DOHH2 (cell line): ENCODE data around the gene CDO1.

ENCODE experiments used
- H3F3A ChIP-seq: fragments of 200-600 bp; sonication (generic), shearing (Covaris generic); 2 replicates; pipeline ENCODE4 v1.6.0; 2016; ENCODE audit warnings: antibody characterized with exemption, mild to moderate bottlenecking; ENCODE audit not compliant: control insufficient read depth, insufficient read depth
- H3K27ac ChIP-seq: fragments of 200-600 bp; sonication (generic); 2 replicates; pipeline ENCODE4 v1.5.1; 2014; ENCODE audit warnings: low read depth, mild to moderate bottlenecking, low read length, moderate library complexity
- H3K27me3 ChIP-seq: fragments of 200-600 bp; sonication (generic); 2 replicates; pipeline ENCODE4 v1.6.1; 2014; ENCODE audit warnings: mild to moderate bottlenecking, low read length, mixed read lengths; ENCODE audit not compliant: control insufficient read depth
- H3K36me3 ChIP-seq: fragments of 200-600 bp; sonication (generic); 2 replicates; pipeline ENCODE4 v1.6.1; 2014; ENCODE audit warnings: mild to moderate bottlenecking, low read length, moderate library complexity, mixed read lengths; ENCODE audit not compliant: control insufficient read depth
- H3K4me1 ChIP-seq: fragments of 200-600 bp; sonication (generic); 2 replicates; pipeline ENCODE4 v1.6.1; 2014; ENCODE audit warnings: mild to moderate bottlenecking, low read length, mixed read lengths; ENCODE audit not compliant: control insufficient read depth
- H3K4me2 ChIP-seq: fragments of 200-600 bp; sonication (generic); 2 replicates; pipeline ENCODE4 v1.6.0; 2014; ENCODE audit warnings: mild to moderate bottlenecking, low read length, moderate library complexity
- H3K4me3 ChIP-seq: fragments of 200-600 bp; sonication (generic); 2 replicates; pipeline ENCODE4 v1.5.1; 2014; ENCODE audit warnings: mild to moderate bottlenecking, low read length, mixed read lengths
- H3K79me2 ChIP-seq: fragments of 200-600 bp; sonication (generic); 2 replicates; pipeline ENCODE4 v1.6.1; 2014; ENCODE audit warnings: mild to moderate bottlenecking, low read length, mixed read lengths; ENCODE audit not compliant: control insufficient read depth
- H3K9me2 ChIP-seq: fragments of 200-600 bp; sonication (generic); replicated peaks from 2 replicates; pipeline ENCODE4 v1.6.1; 2014; ENCODE audit warnings: mild to moderate bottlenecking, low read length, mixed read lengths; ENCODE audit not compliant: control insufficient read depth
- H3K9me3 ChIP-seq: fragments of 200-600 bp; sonication (generic); 2 replicates; pipeline ENCODE4 v1.6.1; 2014; ENCODE audit warnings: antibody characterized with exemption, low read length, mixed read lengths; ENCODE audit not compliant: control insufficient read depth, insufficient read depth
- H4K20me1 ChIP-seq: fragments of 200-600 bp; sonication (generic); 2 replicates; pipeline ENCODE4 v1.6.0; 2014; ENCODE audit warnings: low read depth, mild to moderate bottlenecking, antibody characterized with exemption, low read length, moderate library complexity; ENCODE audit not compliant: control insufficient read depth, insufficient read depth
- EZH2phosphoT487 ChIP-seq: fragments of 200-600 bp; sonication (generic); IDR thresholded peaks from 2 replicates; pipeline ENCODE4 v1.6.1; 2017; ENCODE audit warnings: borderline replicate concordance, mild to moderate bottlenecking, antibody characterized with exemption, low read length, moderate library complexity, mixed read lengths
- TF ChIP-seq, protein P1 (sequence below): fragments of 200-600 bp; sonication (generic); IDR thresholded peaks from one replicate; pipeline ENCODE4 v1.5.1; 2014; ENCODE audit warnings: antibody characterized with exemption, mild to moderate bottlenecking, low read depth, low read length; ENCODE audit not compliant: poor library complexity, severe bottlenecking

CDO1 gene

DNA sequence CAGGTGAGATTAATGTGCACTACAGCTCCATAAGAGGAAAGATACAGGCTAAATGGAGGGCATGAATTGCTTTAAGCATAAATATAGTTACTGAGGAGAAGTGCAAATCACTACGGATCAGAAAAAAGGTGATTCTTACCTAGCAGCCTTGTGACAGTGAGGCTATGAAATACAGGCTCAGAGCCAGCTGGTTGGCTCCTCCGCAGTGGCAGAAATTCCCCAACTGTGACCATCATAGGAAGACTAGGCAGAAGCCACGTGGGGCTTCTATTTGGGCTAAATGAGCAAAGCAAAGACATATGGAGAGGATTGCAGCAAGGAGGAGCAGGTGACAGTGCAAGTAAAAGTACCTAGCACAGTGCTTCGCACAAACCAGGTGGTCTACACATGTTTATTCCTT is 40.5 kb downstream of the CDO1 start:
- Histone ChIP-seq H3K79me2 (no peaks in the 10 kb centered on the region), H3K9me3 (no peaks in the 10 kb centered on the region), H3K4me2 (no peak overlapping the region), H3K4me3 (no peak overlapping the region), H3K27ac (no peak overlapping the region), H3K4me1 (peaks cover 31% of the 10 kb centered on the region), H4K20me1 (no peaks in the 10 kb centered on the region), H3K36me3 (no peaks in the 10 kb centered on the region), H3K9me2 (no peaks in the 10 kb centered on the region), H3F3A (0 out of 2 replicates have a peak, but pooled peaks cover 10% of the 10 kb centered on the region), H3K27me3 (no peaks in the 10 kb centered on the region)
- TF ChIP-seq EZH2phosphoT487, result no peak
- TF ChIP-seq, protein P1, sequence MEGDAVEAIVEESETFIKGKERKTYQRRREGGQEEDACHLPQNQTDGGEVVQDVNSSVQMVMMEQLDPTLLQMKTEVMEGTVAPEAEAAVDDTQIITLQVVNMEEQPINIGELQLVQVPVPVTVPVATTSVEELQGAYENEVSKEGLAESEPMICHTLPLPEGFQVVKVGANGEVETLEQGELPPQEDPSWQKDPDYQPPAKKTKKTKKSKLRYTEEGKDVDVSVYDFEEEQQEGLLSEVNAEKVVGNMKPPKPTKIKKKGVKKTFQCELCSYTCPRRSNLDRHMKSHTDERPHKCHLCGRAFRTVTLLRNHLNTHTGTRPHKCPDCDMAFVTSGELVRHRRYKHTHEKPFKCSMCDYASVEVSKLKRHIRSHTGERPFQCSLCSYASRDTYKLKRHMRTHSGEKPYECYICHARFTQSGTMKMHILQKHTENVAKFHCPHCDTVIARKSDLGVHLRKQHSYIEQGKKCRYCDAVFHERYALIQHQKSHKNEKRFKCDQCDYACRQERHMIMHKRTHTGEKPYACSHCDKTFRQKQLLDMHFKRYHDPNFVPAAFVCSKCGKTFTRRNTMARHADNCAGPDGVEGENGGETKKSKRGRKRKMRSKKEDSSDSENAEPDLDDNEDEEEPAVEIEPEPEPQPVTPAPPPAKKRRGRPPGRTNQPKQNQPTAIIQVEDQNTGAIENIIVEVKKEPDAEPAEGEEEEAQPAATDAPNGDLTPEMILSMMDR, result no peak

DNA sequence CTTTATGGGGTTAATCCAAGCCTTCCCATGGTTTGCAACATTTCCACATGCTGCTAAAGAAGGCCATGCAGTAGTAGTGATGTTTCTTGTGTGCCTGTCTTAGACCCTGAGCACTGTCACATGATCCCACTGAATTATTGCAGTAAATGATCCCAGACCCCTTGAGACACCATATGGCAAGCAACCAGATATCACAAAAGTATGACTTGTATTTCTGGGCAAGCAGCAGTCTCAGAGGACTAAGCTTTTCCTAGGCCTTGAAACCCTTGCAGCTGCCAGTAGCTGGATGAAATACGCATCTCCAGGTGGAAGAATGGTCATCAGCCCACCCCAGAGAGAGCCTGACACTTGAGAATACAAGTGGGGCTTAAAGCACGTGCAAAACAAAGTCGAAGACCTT is 41.8 kb downstream of the CDO1 start:
- Histone ChIP-seq H3F3A (0 out of 2 replicates have a peak, but pooled peaks cover 8% of the 10 kb centered on the region), H3K9me2 (no peaks in the 10 kb centered on the region), H3K27me3 (no peaks in the 10 kb centered on the region), H3K4me3 (no peak overlapping the region), H3K4me1 (peaks cover 18% of the 10 kb centered on the region), H3K36me3 (no peaks in the 10 kb centered on the region), H4K20me1 (no peaks in the 10 kb centered on the region), H3K9me3 (no peaks in the 10 kb centered on the region), H3K79me2 (no peaks in the 10 kb centered on the region), H3K4me2 (no peak overlapping the region), H3K27ac (no peak overlapping the region)
- no peak for TF ChIP-seq EZH2phosphoT487
- TF ChIP-seq, protein P1, result no peak

DNA sequence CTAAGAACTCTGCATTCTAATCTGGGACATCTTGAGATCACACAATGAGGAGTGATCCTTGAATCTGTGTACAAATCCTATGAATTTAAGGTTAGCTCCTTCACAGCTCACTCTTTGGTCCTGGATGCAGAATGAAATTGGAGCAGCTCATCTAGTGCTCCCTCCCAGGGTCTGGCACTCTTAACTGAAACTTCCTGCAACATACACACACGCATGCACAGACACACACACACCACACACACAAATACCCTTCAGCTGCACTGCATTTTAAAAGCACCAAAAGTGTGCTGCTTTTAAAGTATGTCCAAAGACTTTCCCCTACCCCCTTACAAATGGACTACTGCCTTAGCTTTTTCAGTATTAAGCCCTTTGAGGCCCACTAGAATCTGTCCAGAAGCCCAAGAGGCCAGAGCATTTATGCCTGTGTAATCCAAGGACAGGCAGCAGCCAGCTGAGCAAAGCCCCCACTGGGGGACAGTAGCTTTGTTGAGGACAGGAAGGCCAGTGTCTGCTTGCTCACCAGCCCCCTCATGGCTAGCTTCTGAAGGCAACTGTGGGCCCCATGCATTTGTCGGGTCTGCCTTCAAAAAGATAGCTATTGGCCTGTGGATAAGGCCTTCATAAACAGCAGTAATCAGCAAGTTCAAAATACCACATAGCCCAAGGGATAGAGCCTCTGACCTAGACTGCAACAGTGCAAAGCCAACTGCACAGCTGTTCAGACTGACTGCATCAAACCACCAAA is 43.6 kb downstream of the CDO1 start:
- H3K79me2 ChIP-seq, result no peaks in the 10 kb centered on the region
- no peaks in the 10 kb centered on the region for H3K9me2 ChIP-seq
- no peaks in the 10 kb centered on the region for H3K27me3 ChIP-seq
- peaks cover 5% of the 10 kb centered on the region for H3K4me1 ChIP-seq
- H3K9me3 ChIP-seq, result no peaks in the 10 kb centered on the region
- no peak overlapping the region for H3K27ac ChIP-seq
- no peak overlapping the region for H3K4me2 ChIP-seq
- H4K20me1 ChIP-seq, result no peaks in the 10 kb centered on the region
- no peaks in the 10 kb centered on the region for H3K36me3 ChIP-seq
- TF ChIP-seq, protein P1, result no peak
- no peak for TF ChIP-seq EZH2phosphoT487
- H3K4me3 ChIP-seq, result no peak overlapping the region
- H3F3A ChIP-seq, result no peaks in the 10 kb centered on the region; the same call in 1 of the 2 replicates
